ENCODE data around the gene SLC35F6.

Gene SLC35F6

DNA sequence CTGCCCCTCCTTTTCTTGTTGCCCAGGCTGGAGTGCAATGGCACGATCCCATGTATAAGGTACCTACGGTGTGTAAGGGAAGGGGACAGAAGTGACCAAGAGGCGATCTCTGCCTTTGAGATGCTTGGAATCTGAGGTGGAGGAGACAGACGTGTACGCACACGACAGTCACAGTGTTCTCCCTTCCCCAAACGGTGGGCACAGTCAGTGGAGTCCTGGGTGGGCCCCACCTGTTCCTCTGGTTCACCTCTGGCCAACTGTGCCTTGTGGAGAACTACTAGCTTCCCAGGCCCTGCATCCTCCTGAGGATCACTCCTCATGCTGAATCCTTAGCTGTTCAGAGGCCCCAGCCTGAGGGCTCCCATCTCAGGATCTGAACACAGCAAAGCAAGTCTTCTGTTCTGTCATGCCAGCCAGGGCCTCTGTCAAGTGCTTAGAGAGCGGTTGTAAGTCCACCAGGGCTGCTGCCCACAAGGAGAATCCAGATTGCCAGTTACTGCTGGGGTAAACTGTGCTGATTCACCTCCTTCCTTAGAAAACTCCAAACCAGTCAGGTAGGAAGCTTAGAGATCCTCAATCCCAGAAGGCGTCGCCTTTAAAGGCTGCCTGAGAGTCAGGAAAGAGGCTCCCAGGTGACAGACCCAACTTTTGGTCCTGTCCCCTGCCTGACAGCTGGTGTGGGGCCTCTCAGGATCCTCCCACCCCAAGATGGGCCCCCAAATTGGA, 1.6 kb downstream of the SLC35F6 start:
- Histone ChIP-seq H3K27ac (peak overlapping the region; percentile 86), H3K4me1 (peaks cover 25% of the 10 kb centered on the region), H2AFZ (no peak overlapping the region)

GRCh38 chr2:26767129-26767528, 3.0 kb downstream of the SLC35F6 start:
- no peak overlapping the region for H3K9ac ChIP-seq

More for the DNA sequence above, 1.6 kb downstream of the SLC35F6 start:
- Histone ChIP-seq H3K79me2 (peaks cover 10% of the 10 kb centered on the region), H3K9me3 (ENCODE audit: control insufficient read depth, low read length) (no peaks in the 10 kb centered on the region), H3K27me3 (ENCODE audit: control insufficient read depth, insufficient read depth, low read length) (no peaks in the 10 kb centered on the region), H3K4me3 (ENCODE audit: low read depth, low read length) (peak overlapping the region; percentile 89), H3K9ac (peak overlapping the region; percentile 56), H3K4me2 (ENCODE audit: low read length) (peak overlapping the region; percentile 81), H3K36me3 (ENCODE audit: control insufficient read depth, insufficient read depth, low read length) (no peaks in the 10 kb centered on the region)
- no peak for TF ChIP-seq CTCF (IDR thresholded peaks at IDR 0.05)

DNA sequence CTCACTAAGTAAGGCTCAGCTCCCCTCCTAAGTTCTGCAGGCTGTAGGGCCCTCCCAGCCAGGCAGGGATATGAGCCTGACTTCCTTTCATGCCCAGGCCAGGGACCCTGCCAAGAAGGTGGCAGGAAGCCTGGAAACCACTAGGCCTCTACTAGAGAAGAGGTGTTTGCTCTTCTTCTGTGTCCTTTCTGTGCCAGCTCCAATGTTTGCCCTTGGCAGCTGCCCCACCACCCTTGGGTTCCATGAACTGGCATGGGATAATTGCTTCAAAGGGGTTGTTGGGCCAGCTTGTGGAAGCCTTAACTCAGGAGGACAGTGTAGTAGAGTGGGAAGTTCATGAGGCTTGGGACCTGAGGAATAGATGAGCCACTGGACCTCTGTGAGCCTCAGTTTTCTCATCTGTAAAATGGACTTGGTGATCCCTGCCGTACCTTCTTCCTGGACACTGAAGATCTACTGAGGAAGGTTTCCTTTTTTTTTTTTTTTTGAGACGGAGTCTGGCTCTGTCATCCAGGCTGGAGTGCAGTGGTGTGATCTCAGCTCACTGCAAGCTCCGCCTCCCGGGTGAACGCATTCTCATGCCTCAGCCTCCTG, 3.9 kb downstream of the SLC35F6 start:
- Histone ChIP-seq H3K4me1 (peaks cover 46% of the 10 kb centered on the region), H3K4me3 (ENCODE audit: low read depth, low read length) (no peak overlapping the region), H2AFZ (no peak overlapping the region)

More at GRCh38 chr2:26767129-26767528, 3.0 kb downstream of the SLC35F6 start:
- no peaks in the 10 kb centered on the region for H3K27me3 ChIP-seq (ENCODE audit: control insufficient read depth, insufficient read depth, low read length)
- H3K79me2 ChIP-seq: peaks cover 10% of the 10 kb centered on the region
- TF ChIP-seq CTCF (IDR thresholded peaks at IDR 0.05): no peak
- peaks cover 39% of the 10 kb centered on the region for H3K4me1 ChIP-seq
- H3K4me3 ChIP-seq (ENCODE audit: low read depth, low read length): no peak overlapping the region
- H3K27ac ChIP-seq: peak overlapping the region; percentile 40
- H3K4me2 ChIP-seq (ENCODE audit: low read length): no peak overlapping the region
- no peaks in the 10 kb centered on the region for H3K9me3 ChIP-seq (ENCODE audit: control insufficient read depth, low read length)
- H2AFZ ChIP-seq: no peak overlapping the region
- no peaks in the 10 kb centered on the region for H3K36me3 ChIP-seq (ENCODE audit: control insufficient read depth, insufficient read depth, low read length)

DNA sequence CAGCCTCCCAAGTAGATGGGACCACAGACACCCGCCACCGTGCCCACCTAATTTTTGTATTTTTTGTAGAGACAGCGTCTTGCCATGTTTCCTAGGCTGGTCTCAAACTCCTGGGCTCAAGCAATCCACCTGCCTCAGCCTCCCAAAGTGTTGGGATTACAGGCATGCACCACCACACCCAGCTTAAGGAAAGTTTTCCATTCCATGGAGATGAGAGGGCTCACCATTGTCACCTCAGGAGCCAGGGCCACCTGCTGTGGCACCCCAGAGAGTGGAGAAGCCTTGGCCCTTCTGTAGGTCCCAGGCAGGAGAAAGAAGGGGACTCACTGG, 4.6 kb downstream of the SLC35F6 start:
- H3K27me3 ChIP-seq (ENCODE audit: control insufficient read depth, insufficient read depth, low read length): no peaks in the 10 kb centered on the region
- no peak for TF ChIP-seq CTCF (IDR thresholded peaks at IDR 0.05)
- peak overlapping the region; percentile 95 for H3K27ac ChIP-seq
- H3K9me3 ChIP-seq (ENCODE audit: control insufficient read depth, low read length): no peaks in the 10 kb centered on the region
- H3K36me3 ChIP-seq (ENCODE audit: control insufficient read depth, insufficient read depth, low read length): no peaks in the 10 kb centered on the region
- H3K79me2 ChIP-seq: peaks cover 10% of the 10 kb centered on the region
- H3K4me1 ChIP-seq: peaks cover 53% of the 10 kb centered on the region
- no peak overlapping the region for H3K4me3 ChIP-seq (ENCODE audit: low read depth, low read length)
- H3K9ac ChIP-seq: no peak overlapping the region
- H3K4me2 ChIP-seq (ENCODE audit: low read length): peak overlapping the region; percentile 24
- no peak overlapping the region for H2AFZ ChIP-seq

More for the DNA sequence above, 3.9 kb downstream of the SLC35F6 start:
- Histone ChIP-seq H3K9me3 (ENCODE audit: control insufficient read depth, low read length) (no peaks in the 10 kb centered on the region), H3K36me3 (ENCODE audit: control insufficient read depth, insufficient read depth, low read length) (no peaks in the 10 kb centered on the region), H3K4me2 (ENCODE audit: low read length) (no peak overlapping the region), H3K79me2 (peaks cover 10% of the 10 kb centered on the region), H3K27me3 (ENCODE audit: control insufficient read depth, insufficient read depth, low read length) (no peaks in the 10 kb centered on the region), H3K27ac (peak overlapping the region; percentile 26), H3K9ac (no peak overlapping the region)
- TF ChIP-seq CTCF (IDR thresholded peaks at IDR 0.05): no peak
